Loucy (cell line): ENCODE results near the gene EXOSC3.

Experiments
- H2AFZ ChIP-seq: fragments of 200-600 bp; sonication (generic); 2 replicates; pipeline ENCODE4 v1.6.0; 2016; ENCODE audit warnings: antibody characterized with exemption, mild to moderate bottlenecking, low read length, moderate library complexity
- H3F3A ChIP-seq: fragments of 200-600 bp; 2 replicates; pipeline ENCODE4 v1.6.0; 2016; ENCODE audit warnings: antibody characterized with exemption, low read depth, mild to moderate bottlenecking
- H3K27me3 ChIP-seq: fragments of 200-600 bp; sonication (generic); 2 replicates; pipeline ENCODE4 v1.6.1; 2014; ENCODE audit warnings: low read length, mild to moderate bottlenecking; ENCODE audit not compliant: insufficient read depth, poor library complexity, severe bottlenecking
- H3K36me3 ChIP-seq: fragments of 200-600 bp; sonication (generic); 2 replicates; pipeline ENCODE4 v1.6.1; 2016; ENCODE audit warnings: low read length; ENCODE audit not compliant: insufficient read depth
- H3K4me1 ChIP-seq: fragments of 200-600 bp; sonication (generic); 2 replicates; pipeline ENCODE4 v1.5.1; 2014; ENCODE audit warnings: low read length, mild to moderate bottlenecking; ENCODE audit not compliant: insufficient read depth, poor library complexity, severe bottlenecking
- H3K4me2 ChIP-seq: fragments of 200-600 bp; sonication (generic); 2 replicates; pipeline ENCODE4 v1.6.0; 2014; ENCODE audit warnings: antibody characterized with exemption, low read length, low read depth, mild to moderate bottlenecking; ENCODE audit not compliant: poor library complexity, severe bottlenecking
- H3K4me3 ChIP-seq: fragments of 200-600 bp; sonication (generic); 2 replicates; pipeline ENCODE4 v1.5.1; 2014; ENCODE audit warnings: low read length, mild to moderate bottlenecking, mixed read lengths; ENCODE audit not compliant: poor library complexity, severe bottlenecking
- H3K79me2 ChIP-seq: fragments of 200-600 bp; sonication (generic); 2 replicates; pipeline ENCODE4 v1.6.1; 2014; ENCODE audit warnings: low read length; ENCODE audit not compliant: insufficient read depth
- H3K9ac ChIP-seq: fragments of 200-600 bp; sonication (generic); 2 replicates; pipeline ENCODE4 v1.6.0; 2014; ENCODE audit warnings: mild to moderate bottlenecking, low read depth, low read length, moderate library complexity; ENCODE audit not compliant: poor library complexity, severe bottlenecking
- H3K9me2 ChIP-seq: fragments of 200-600 bp; sonication (generic); replicated peaks from 2 replicates; pipeline ENCODE4 v1.6.1; 2016; ENCODE audit warnings: low read depth, low read length, mixed read lengths
- H3K9me3 ChIP-seq: fragments of 200-600 bp; sonication (generic); 2 replicates; pipeline ENCODE4 v1.6.1; 2014; ENCODE audit warnings: mild to moderate bottlenecking, antibody characterized with exemption, low read length, low read depth; ENCODE audit not compliant: insufficient read depth
- H4K20me1 ChIP-seq: fragments of 200-600 bp; sonication (generic); 2 replicates; pipeline ENCODE4 v1.6.0; 2014; ENCODE audit warnings: antibody characterized with exemption, low read length, mild to moderate bottlenecking; ENCODE audit not compliant: insufficient read depth, poor library complexity, severe bottlenecking
- EZH2phosphoT487 ChIP-seq: fragments of 200-600 bp; IDR thresholded peaks from 2 replicates; pipeline ENCODE4 v1.6.1; 2018; ENCODE audit warnings: antibody characterized with exemption, mild to moderate bottlenecking, moderate library complexity, borderline replicate concordance
- TF ChIP-seq, protein P1 (sequence below): fragments of 200-600 bp; sonication (generic); conservative IDR thresholded peaks from 2 replicates; pipeline ENCODE4 v1.5.1; 2014; ENCODE audit warnings: mild to moderate bottlenecking, antibody characterized with exemption, low read length

EXOSC3 gene

DNA sequence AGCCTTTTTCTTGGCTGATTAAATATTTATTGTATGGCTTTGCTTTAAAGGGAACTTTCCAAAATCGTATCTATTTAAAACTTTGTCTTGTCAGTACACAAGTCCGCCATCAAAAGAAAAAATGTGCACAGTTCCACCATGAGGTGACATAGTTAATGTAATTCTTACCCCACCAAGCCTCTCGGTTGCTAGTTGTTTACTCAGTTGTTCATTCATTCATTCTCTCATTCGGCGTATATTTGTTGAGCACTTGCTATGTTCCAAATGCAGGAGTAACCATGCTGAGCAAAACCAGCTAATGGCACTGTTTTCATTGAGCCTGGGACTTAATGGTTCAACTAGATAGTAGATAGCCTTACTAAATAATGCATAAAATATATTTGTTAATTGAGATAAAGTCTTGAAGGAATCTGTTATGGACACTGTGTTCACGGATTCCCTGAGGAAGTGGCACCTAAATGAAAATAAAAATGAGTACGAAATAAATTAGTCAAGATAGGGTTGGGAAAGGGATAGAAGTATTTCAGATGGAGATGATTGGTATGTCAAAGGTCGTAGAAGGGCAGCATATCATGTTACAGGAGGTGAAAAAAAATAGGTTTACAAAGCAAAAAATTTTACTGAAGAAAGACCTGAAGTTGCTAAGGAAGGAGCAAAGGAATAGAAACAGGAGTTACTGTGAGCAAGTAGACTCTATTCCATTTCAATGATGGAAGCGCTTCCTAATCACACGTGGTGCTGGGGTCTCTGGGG is 17.3 kb upstream of the EXOSC3 start:
- peaks cover under 1% of the 10 kb centered on the region for H3K27me3 ChIP-seq
- peaks cover 31% of the 10 kb centered on the region for H3K4me1 ChIP-seq
- H2AFZ ChIP-seq: no peak overlapping the region
- peaks cover 56% of the 10 kb centered on the region for H3K79me2 ChIP-seq
- H3F3A ChIP-seq: no peaks in the 10 kb centered on the region
- H3K9me2 ChIP-seq: no peaks in the 10 kb centered on the region
- peak overlapping the region; percentile 82 for H3K4me3 ChIP-seq
- H3K9me3 ChIP-seq: no peaks in the 10 kb centered on the region
- peaks cover 38% of the 10 kb centered on the region for H4K20me1 ChIP-seq
- H3K36me3 ChIP-seq: no peaks in the 10 kb centered on the region
- H3K4me2 ChIP-seq: peak overlapping the region; percentile 97
- H3K9ac ChIP-seq: peak overlapping the region; percentile 80
- TF ChIP-seq, protein P1, sequence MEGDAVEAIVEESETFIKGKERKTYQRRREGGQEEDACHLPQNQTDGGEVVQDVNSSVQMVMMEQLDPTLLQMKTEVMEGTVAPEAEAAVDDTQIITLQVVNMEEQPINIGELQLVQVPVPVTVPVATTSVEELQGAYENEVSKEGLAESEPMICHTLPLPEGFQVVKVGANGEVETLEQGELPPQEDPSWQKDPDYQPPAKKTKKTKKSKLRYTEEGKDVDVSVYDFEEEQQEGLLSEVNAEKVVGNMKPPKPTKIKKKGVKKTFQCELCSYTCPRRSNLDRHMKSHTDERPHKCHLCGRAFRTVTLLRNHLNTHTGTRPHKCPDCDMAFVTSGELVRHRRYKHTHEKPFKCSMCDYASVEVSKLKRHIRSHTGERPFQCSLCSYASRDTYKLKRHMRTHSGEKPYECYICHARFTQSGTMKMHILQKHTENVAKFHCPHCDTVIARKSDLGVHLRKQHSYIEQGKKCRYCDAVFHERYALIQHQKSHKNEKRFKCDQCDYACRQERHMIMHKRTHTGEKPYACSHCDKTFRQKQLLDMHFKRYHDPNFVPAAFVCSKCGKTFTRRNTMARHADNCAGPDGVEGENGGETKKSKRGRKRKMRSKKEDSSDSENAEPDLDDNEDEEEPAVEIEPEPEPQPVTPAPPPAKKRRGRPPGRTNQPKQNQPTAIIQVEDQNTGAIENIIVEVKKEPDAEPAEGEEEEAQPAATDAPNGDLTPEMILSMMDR: no peak
- no peak for TF ChIP-seq EZH2phosphoT487

DNA sequence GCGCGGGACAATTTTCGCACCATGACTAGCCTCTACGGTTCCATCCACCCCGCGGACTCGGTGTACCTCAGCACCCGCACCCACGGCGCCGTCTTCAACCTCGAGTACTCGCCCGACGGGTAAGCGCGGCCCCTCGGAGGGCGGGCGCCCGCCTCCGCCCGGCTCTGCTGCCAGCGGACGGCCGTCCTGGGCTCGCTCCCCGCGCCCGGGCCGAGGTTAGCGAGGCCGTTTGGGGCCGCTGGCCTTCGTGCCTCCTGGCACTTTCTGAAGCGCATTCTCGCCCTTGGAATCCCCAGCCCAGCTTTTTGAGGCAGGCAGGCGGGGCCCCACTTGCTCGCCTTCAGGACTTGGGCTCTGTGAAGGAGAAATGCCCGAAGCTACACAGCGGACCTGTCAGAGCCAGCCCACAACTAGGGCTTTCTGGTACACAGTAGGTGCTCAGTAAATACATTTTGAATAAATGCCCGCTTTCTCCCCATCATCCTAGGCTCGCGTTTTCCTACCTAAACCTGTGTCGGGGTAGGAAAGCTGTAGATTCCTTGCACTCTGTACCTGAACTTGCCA is 16.5 kb upstream of the EXOSC3 start:
- no peaks in the 10 kb centered on the region for H3K9me2 ChIP-seq
- TF ChIP-seq EZH2phosphoT487: no peak
- TF ChIP-seq, protein P1: no peak
- H2AFZ ChIP-seq: peak overlapping the region; percentile 88; the same call in 1 of the 2 replicates
- peaks cover 8% of the 10 kb centered on the region for H3K27me3 ChIP-seq
- H4K20me1 ChIP-seq: peaks cover 35% of the 10 kb centered on the region
- no peaks in the 10 kb centered on the region for H3K36me3 ChIP-seq
- H3K9ac ChIP-seq: peak overlapping the region; percentile 80
- H3F3A ChIP-seq: no peaks in the 10 kb centered on the region
- H3K4me3 ChIP-seq: peak overlapping the region; percentile 82
- H3K4me1 ChIP-seq: peaks cover 31% of the 10 kb centered on the region
- peak overlapping the region; percentile 97 for H3K4me2 ChIP-seq
- H3K79me2 ChIP-seq: peaks cover 53% of the 10 kb centered on the region
- H3K9me3 ChIP-seq: no peaks in the 10 kb centered on the region

DNA sequence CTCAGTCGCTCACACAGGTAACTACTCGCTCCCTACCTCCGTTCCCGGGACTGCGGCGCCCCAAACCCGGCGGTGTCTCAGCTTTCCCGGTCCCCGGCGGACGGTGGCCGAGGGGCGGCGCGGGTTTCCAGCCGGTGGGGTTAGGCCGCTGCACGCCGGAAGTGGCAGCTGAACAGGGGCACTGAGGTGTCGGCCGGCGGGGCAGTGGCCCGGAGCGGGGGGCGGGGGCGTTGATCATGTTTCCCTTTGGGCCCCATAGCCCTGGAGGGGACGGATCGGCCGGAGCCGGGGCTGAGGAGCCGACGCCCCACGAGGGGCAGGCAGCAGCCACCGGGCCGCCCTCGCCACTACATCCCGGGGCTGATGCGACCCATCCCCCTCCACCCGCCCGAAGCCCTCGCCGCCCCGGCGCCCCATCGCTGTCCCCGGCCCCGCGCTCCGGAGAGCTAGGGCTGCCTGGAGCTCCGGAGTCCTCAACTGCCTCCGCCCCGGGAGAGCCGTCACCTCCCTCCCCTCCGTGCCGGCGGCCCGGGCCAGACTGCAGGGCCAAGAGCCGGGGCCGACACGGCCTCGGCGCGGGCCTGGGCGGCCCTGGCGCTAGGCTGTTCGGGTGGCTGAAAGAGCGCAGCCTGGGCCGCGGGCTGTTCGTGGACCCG is 15.9 kb upstream of the EXOSC3 start, which contains the start of gene DCAF10:
Gene DCAF10, plus strand, starts transcription at position 167 of the 656 bp plus-strand sequence. Its CDS starts 70 bp downstream, at position 237.
- H3K4me3 ChIP-seq: peak within 1 kb of the TSS; percentile 82
- no peaks in the 10 kb centered on the region for H3F3A ChIP-seq
- no peaks in the 10 kb centered on the region for H3K9me2 ChIP-seq
- H3K79me2 ChIP-seq: peaks cover 47% of the 10 kb centered on the region
- H3K36me3 ChIP-seq: no peaks in the 10 kb centered on the region
- peaks cover 28% of the 10 kb centered on the region for H3K4me1 ChIP-seq
- peak within 1 kb of the TSS; percentile 97 for H3K4me2 ChIP-seq
- peak within 1 kb of the TSS; percentile 88 for H2AFZ ChIP-seq
- H3K9me3 ChIP-seq: no peaks in the 10 kb centered on the region
- TF ChIP-seq EZH2phosphoT487: no peak
- TF ChIP-seq, protein P1: no peak
- peak within 1 kb of the TSS; percentile 80 for H3K9ac ChIP-seq
- H3K27me3 ChIP-seq: peaks cover 15% of the 10 kb centered on the region
- H4K20me1 ChIP-seq: peaks cover 29% of the 10 kb centered on the region
